ENCODE results near the gene PATJ.
"Not testable (repeated sequence)": the region's sequence is repeated elsewhere in the genome, so short reads cannot be mapped to it uniquely, and the experiment has no call there.

PATJ gene

DNA sequence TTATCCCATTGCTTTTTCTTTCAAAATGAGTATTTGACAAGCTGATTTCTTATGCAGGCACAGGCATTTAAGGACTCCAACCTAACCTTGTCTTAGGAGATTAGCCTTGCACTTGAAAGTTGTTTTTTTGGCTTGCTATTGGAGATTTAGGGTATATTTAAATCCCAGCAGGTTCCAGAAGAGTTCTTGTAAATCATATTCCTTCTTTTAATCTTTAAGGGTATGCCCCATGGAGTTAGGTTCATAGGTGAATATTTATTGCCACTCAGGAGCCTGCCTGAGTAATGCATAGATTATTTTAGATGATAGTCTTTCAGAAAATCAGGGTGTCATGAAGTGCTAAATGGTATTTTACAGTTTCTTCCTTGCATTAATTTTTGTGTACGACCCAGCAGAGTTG is 146.5 kb downstream of the PATJ start:
- Histone ChIP-seq H3K27me3 (ENCODE audit: control insufficient read depth in 1 of 2, insufficient read depth in 1 of 2, low read length in 2 of 2) (no peaks in the 10 kb centered on the region), H3K27ac (ENCODE audit: low read length, poor library complexity, severe bottlenecking) (no peak overlapping the region), H4K91ac (ENCODE audit: low read length) (no peak overlapping the region), H2BK12ac (ENCODE audit: low read length in 2 of 2) (no peak overlapping the region), H3K36me3 (ENCODE audit: control insufficient read depth in 1 of 2, insufficient read depth in 2 of 2, low read depth in 1 of 2, low read length in 2 of 2) (no peaks in the 10 kb centered on the region), H2BK15ac (ENCODE audit: low read depth, poor library complexity, severe bottlenecking) (no peak overlapping the region), H2AK5ac (ENCODE audit: low read length, severe bottlenecking) (no peak overlapping the region), H4K8ac (ENCODE audit: low read length) (no peak overlapping the region), H2BK120ac (ENCODE audit: low read depth, low read length) (no peak overlapping the region), H3K9me3 (ENCODE audit: control insufficient read depth, low read length) (no peaks in the 10 kb centered on the region), H3K79me1 (replicated peaks; ENCODE audit: low read length, poor library complexity, severe bottlenecking) (no peaks in the 10 kb centered on the region), H3K4ac (ENCODE audit: low read depth in 1 of 2, low read length in 2 of 2) (no peak overlapping the region), H3K14ac (ENCODE audit: low read length in 2 of 2) (no peak overlapping the region), H3K4me3 (ENCODE audit: insufficient read depth in 1 of 2, low read depth in 1 of 2, low read length in 2 of 2) (no peak overlapping the region), H3K23ac (ENCODE audit: low read length in 2 of 2) (no peak overlapping the region), H2BK5ac (ENCODE audit: low read depth, low read length, poor library complexity, severe bottlenecking) (no peak overlapping the region), H2AFZ (ENCODE audit: low read depth, low read length) (no peak overlapping the region), H3K4me1 (ENCODE audit: control insufficient read depth, insufficient read depth, low read depth, low read length) (peaks cover 2% of the 10 kb centered on the region), H3K9ac (ENCODE audit: low read length) (no peak overlapping the region), H3K4me2 (ENCODE audit: low read length, poor library complexity, severe bottlenecking) (no peak overlapping the region), H3K18ac (ENCODE audit: low read depth in 1 of 2, low read length in 2 of 2) (no peak overlapping the region)
- DNase-seq = no peak
- WGBS = 94% methylated on average over 1 of the region's 1 CpG

DNA sequence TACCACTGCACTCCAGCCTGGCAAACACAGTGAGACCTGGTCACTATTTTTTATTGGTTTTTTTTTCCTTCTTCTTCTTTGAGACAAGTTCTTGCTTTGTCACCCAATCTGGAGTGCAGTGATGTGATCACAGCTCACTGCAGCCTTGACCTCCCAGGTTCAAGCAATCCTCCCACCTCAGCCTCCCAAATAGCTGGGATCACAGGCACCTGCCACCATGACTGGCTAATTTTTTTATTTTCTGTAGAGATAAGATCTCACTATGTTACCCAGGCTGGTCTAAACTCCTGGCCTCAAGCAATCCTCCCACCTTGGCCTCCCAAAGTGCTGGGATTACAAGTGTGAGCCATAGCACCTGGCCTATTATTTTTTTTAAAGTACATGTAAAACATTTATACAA is 148.2 kb downstream of the PATJ start:
- not testable (repeated sequence) for H3K14ac ChIP-seq (ENCODE audit: low read length in 2 of 2); H2AFZ ChIP-seq (ENCODE audit: low read depth, low read length); H3K9ac ChIP-seq (ENCODE audit: low read length); H3K4ac ChIP-seq (ENCODE audit: low read depth in 1 of 2, low read length in 2 of 2); H4K91ac ChIP-seq (ENCODE audit: low read length); H3K79me1 ChIP-seq (replicated peaks; ENCODE audit: low read length, poor library complexity, severe bottlenecking); H3K23ac ChIP-seq (ENCODE audit: low read length in 2 of 2); H3K4me3 ChIP-seq (ENCODE audit: insufficient read depth in 1 of 2, low read depth in 1 of 2, low read length in 2 of 2); H4K8ac ChIP-seq (ENCODE audit: low read length); H3K18ac ChIP-seq (ENCODE audit: low read depth in 1 of 2, low read length in 2 of 2); H3K27ac ChIP-seq (ENCODE audit: low read length, poor library complexity, severe bottlenecking); H3K36me3 ChIP-seq (ENCODE audit: control insufficient read depth in 1 of 2, insufficient read depth in 2 of 2, low read depth in 1 of 2, low read length in 2 of 2); H2AK5ac ChIP-seq (ENCODE audit: low read length, severe bottlenecking); H2BK12ac ChIP-seq (ENCODE audit: low read length in 2 of 2); DNase-seq; H2BK120ac ChIP-seq (ENCODE audit: low read depth, low read length); H3K4me2 ChIP-seq (ENCODE audit: low read length, poor library complexity, severe bottlenecking); H2BK15ac ChIP-seq (ENCODE audit: low read depth, poor library complexity, severe bottlenecking); H3K4me1 ChIP-seq (ENCODE audit: control insufficient read depth, insufficient read depth, low read depth, low read length); H3K9me3 ChIP-seq (ENCODE audit: control insufficient read depth, low read length); H2BK5ac ChIP-seq (ENCODE audit: low read depth, low read length, poor library complexity, severe bottlenecking); H3K27me3 ChIP-seq (ENCODE audit: control insufficient read depth in 1 of 2, insufficient read depth in 1 of 2, low read length in 2 of 2)

DNA sequence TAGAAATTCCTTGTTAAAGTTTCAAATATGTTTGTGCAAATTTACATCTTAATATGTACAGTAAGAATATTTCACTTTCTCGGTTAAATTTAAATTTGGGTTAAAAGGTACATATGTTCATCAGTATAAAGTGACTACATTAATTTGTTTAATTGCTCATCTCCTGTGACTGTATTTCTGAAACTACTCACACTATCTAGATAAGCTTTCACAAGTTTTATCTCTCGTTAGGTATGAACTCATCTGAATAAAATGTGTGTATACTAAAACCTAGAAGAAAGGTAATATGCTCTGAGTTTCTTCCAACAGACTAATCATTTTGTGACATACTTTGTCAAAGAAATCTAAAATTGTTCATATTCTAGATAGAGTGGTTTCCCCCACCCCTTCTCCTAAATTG is 150.7 kb downstream of the PATJ start:
- Histone ChIP-seq H2AFZ (ENCODE audit: low read depth, low read length) (no peak overlapping the region), H3K9me3 (ENCODE audit: control insufficient read depth, low read length) (no peaks in the 10 kb centered on the region), H3K18ac (ENCODE audit: low read depth in 1 of 2, low read length in 2 of 2) (no peak overlapping the region), H3K4me3 (ENCODE audit: insufficient read depth in 1 of 2, low read depth in 1 of 2, low read length in 2 of 2) (no peak overlapping the region), H4K8ac (ENCODE audit: low read length) (no peak overlapping the region), H2BK120ac (ENCODE audit: low read depth, low read length) (no peak overlapping the region), H3K36me3 (ENCODE audit: control insufficient read depth in 1 of 2, insufficient read depth in 2 of 2, low read depth in 1 of 2, low read length in 2 of 2) (peaks cover 0 to 7% of the 10 kb centered on the region in 2 experiments), H3K14ac (ENCODE audit: low read length in 2 of 2) (no peak overlapping the region), H2AK5ac (ENCODE audit: low read length, severe bottlenecking) (no peak overlapping the region), H2BK12ac (ENCODE audit: low read length in 2 of 2) (no peak overlapping the region), H3K4me2 (ENCODE audit: low read length, poor library complexity, severe bottlenecking) (no peak overlapping the region), H3K79me1 (replicated peaks; ENCODE audit: low read length, poor library complexity, severe bottlenecking) (no peaks in the 10 kb centered on the region), H3K23ac (ENCODE audit: low read length in 2 of 2) (no peak overlapping the region), H4K91ac (ENCODE audit: low read length) (no peak overlapping the region), H3K4ac (ENCODE audit: low read depth in 1 of 2, low read length in 2 of 2) (no peak overlapping the region), H3K4me1 (ENCODE audit: control insufficient read depth, insufficient read depth, low read depth, low read length) (peaks cover 2% of the 10 kb centered on the region), H2BK5ac (ENCODE audit: low read depth, low read length, poor library complexity, severe bottlenecking) (no peak overlapping the region), H3K27me3 (ENCODE audit: control insufficient read depth in 1 of 2, insufficient read depth in 1 of 2, low read length in 2 of 2) (no peaks in the 10 kb centered on the region), H2BK15ac (ENCODE audit: low read depth, poor library complexity, severe bottlenecking) (no peak overlapping the region), H3K27ac (ENCODE audit: low read length, poor library complexity, severe bottlenecking) (no peak overlapping the region), H3K9ac (ENCODE audit: low read length) (no peak overlapping the region)
- no peak for DNase-seq
- WGBS = no CpG with 5 or more reads among the region's 2 CpGs

DNA sequence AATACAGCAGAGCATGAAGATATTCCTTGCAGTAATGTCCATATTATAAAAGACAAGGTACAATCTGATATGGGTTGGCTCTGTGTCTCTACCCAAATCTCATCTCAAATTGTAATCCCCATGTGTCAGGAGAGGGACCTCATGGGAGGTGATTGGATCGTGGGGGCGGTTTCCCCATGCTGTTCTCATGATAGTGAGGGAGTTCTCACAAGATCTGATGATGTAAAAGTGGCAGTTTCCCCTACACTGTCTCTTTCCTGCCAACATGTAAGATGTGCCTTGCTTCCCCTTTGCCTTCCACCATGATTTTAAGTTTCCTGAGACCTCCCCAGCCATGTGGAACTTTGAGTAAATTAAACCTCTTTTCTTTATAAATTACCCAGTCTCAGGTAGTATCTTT is 152.0 kb downstream of the PATJ start:
- not testable (repeated sequence) for H3K23ac ChIP-seq (ENCODE audit: low read length in 2 of 2); H2AK5ac ChIP-seq (ENCODE audit: low read length, severe bottlenecking); H3K4ac ChIP-seq (ENCODE audit: low read depth in 1 of 2, low read length in 2 of 2); H3K4me1 ChIP-seq (ENCODE audit: control insufficient read depth, insufficient read depth, low read depth, low read length); H3K9me3 ChIP-seq (ENCODE audit: control insufficient read depth, low read length); H4K91ac ChIP-seq (ENCODE audit: low read length); H2BK5ac ChIP-seq (ENCODE audit: low read depth, low read length, poor library complexity, severe bottlenecking); H3K18ac ChIP-seq (ENCODE audit: low read depth in 1 of 2, low read length in 2 of 2); H2BK15ac ChIP-seq (ENCODE audit: low read depth, poor library complexity, severe bottlenecking); H3K14ac ChIP-seq (ENCODE audit: low read length in 2 of 2); H2BK120ac ChIP-seq (ENCODE audit: low read depth, low read length); H3K36me3 ChIP-seq (ENCODE audit: control insufficient read depth in 1 of 2, insufficient read depth in 2 of 2, low read depth in 1 of 2, low read length in 2 of 2); H3K79me1 ChIP-seq (replicated peaks; ENCODE audit: low read length, poor library complexity, severe bottlenecking); H3K4me3 ChIP-seq (ENCODE audit: insufficient read depth in 1 of 2, low read depth in 1 of 2, low read length in 2 of 2); H3K4me2 ChIP-seq (ENCODE audit: low read length, poor library complexity, severe bottlenecking); H2BK12ac ChIP-seq (ENCODE audit: low read length in 2 of 2); DNase-seq; H2AFZ ChIP-seq (ENCODE audit: low read depth, low read length); H3K27ac ChIP-seq (ENCODE audit: low read length, poor library complexity, severe bottlenecking); H3K27me3 ChIP-seq (ENCODE audit: control insufficient read depth in 1 of 2, insufficient read depth in 1 of 2, low read length in 2 of 2); H4K8ac ChIP-seq (ENCODE audit: low read length); H3K9ac ChIP-seq (ENCODE audit: low read length)
- WGBS = no CpG with 5 or more reads among the region's 2 CpGs

Measured in mesenchymal stem cell (in vitro differentiated cells and primary cell).